K562 treated with DMSO at 1 percent for 12 hours (cell line): ENCODE data around the gene SLC25A41. TPM values are rescaled to one million over a fixed set of nuclear protein-coding genes. Genes with fewer than 3 reads are reported as not detected.

Experiments
- total RNA-seq: library from RNA; unstranded; fragments of 300-600 nt; gene quantifications from 2 replicates; pipeline ENCODE4 v1.2.3, GENCODE V29; 2022; ENCODE audit not compliant: insufficient read depth

Gene SLC25A41
- 1.5 and 2.0 TPM in 2 replicates for total RNA-seq

GRCh38 chr19:6433663-6434062 is at the start of gene SLC25A41:
SLC25A41 (minus strand) TSS chr19:6433763; CDS start chr19:6433693, 70 bp downstream.

GRCh38 chr19:6481541-6482342 is 48.2 kb upstream of the SLC25A41 start, which contains the start of gene DENND1C:
DENND1C (minus strand) TSS chr19:6481787; CDS start chr19:6481695, 92 bp downstream.

GRCh38 chr19:6464070-6464873 is 30.7 kb upstream of the SLC25A41 start, which contains the start of gene CRB3:
CRB3 (plus strand) TSS chr19:6464271; CDS start chr19:6464702, 431 bp downstream.

GRCh38 chr19:6459262-6460098 is 25.9 kb upstream of the SLC25A41 start, which contains the start of gene SLC25A23:
SLC25A23 (minus strand) TSS chr19:6459792; CDS start chr19:6459628, 164 bp downstream.

GRCh38 chr19:6424195-6424938 is 9.2 kb downstream of the SLC25A41 start, which contains the start of gene KHSRP:
KHSRP (minus strand) TSS chr19:6424811; CDS start chr19:6424701, 110 bp downstream.

GRCh38 chr19:6393074-6393982 is 40.2 kb downstream of the SLC25A41 start, which contains the start of gene GTF2F1:
GTF2F1 (minus strand) TSS chr19:6393164; CDS start chr19:6392995, 169 bp downstream.

Other genes starting within 250 kb of the SLC25A41 start
- gene MLLT1, start 153.8 kb downstream of the SLC25A41 start, total RNA-seq = 29.9 and 56.8 TPM in 2 replicates
- not detected in 2 replicates for gene ACER1, start 100.2 kb downstream of the SLC25A41 start, total RNA-seq
- 96.4 and 138 TPM in 2 replicates for gene CLPP, start 72.2 kb downstream of the SLC25A41 start, total RNA-seq
- gene ALKBH7, start 61.0 kb downstream of the SLC25A41 start, total RNA-seq = 104 and 151 TPM in 2 replicates
- 3.5 and 3.9 TPM in 2 replicates for gene PSPN, start 57.8 kb downstream of the SLC25A41 start, total RNA-seq
- 73.1 and 81.2 TPM in 2 replicates for gene GTF2F1, start 40.6 kb downstream of the SLC25A41 start, total RNA-seq
- gene KHSRP, start 9.0 kb downstream of the SLC25A41 start, total RNA-seq = 243 and 502 TPM in 2 replicates
- gene SLC25A23, start 26.0 kb upstream of the SLC25A41 start, total RNA-seq = 28.6 and 71.9 TPM in 2 replicates
- not detected in 2 replicates for gene CRB3, start 30.5 kb upstream of the SLC25A41 start, total RNA-seq
- 1.5 and 2.3 TPM in 2 replicates for gene DENND1C, start 48.0 kb upstream of the SLC25A41 start, total RNA-seq
- 5.8 and 6.0 TPM in 2 replicates for gene TUBB4A, start 68.5 kb upstream of the SLC25A41 start, total RNA-seq
- 35.3 and 42.9 TPM in 2 replicates for gene TNFSF9, start 97.3 kb upstream of the SLC25A41 start, total RNA-seq
- gene CD70, start 157.4 kb upstream of the SLC25A41 start, total RNA-seq = 4.8 and 5.3 TPM in 2 replicates
- gene TNFSF14, start 236.4 kb upstream of the SLC25A41 start, total RNA-seq = 0.39 TPM in 1 of 2 replicates, not detected in the other